H7 (cell line): ENCODE results near the gene B3GLCT. TPM values are rescaled to one million over a fixed set of nuclear protein-coding genes. Genes with fewer than 3 reads are reported as not detected.
"Not testable (repeated sequence)": the region's sequence is repeated elsewhere in the genome, so short reads cannot be mapped to it uniquely, and the experiment has no call there.

Experiments
- DNase-seq: peaks from one replicate; pipeline ENCODE4 v3.0.0; 2012
- H3K27me3 ChIP-seq: 2 replicates; pipeline ENCODE4 v1.6.0; 2011; ENCODE audit warnings: mild to moderate bottlenecking, low read length; ENCODE audit not compliant: control insufficient read depth, insufficient read depth
- H3K36me3 ChIP-seq: replicated peaks from 2 replicates; pipeline ENCODE4 v1.5.1; 2011; ENCODE audit warnings: low read length; ENCODE audit not compliant: control insufficient read depth, insufficient read depth
- H3K4me3 ChIP-seq: 2 replicates; pipeline ENCODE4 v1.5.1; 2011; ENCODE audit warnings: low read depth, mild to moderate bottlenecking, control low read depth, low read length, moderate library complexity; ENCODE audit not compliant: insufficient read depth
- total RNA-seq: library from RNA; depleted of rRNA; stranded (reverse); fragments of >200 nt; shearing (Covaris generic); gene quantifications from 2 replicates; pipeline ENCODE4 v1.2.3, GENCODE V29; 2014

The B3GLCT gene
- total RNA-seq, 1 experiment from 2014 or later = 4.4 TPM

DNA sequence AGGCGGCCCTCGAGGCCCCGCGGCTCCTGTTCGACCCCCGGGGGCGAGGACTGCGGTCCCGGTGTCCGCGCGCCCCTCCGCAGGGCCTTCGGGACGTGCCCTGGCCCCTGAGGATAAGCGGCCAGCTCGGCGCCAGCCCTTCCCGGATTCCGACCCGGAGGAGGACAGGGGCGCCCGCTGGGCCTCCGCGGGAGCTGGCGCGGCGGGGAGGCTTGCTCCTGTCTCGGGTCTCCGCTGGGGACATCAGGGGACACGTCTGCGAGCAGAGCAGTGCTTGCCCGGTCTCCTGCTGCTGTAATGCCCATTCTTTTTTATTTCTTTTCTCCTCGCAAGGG, 829 bp downstream of the B3GLCT start:
- no peaks in the 10 kb centered on the region for H3K36me3 ChIP-seq
- no peak for DNase-seq
- peak overlapping the region; percentile 64 for H3K4me3 ChIP-seq
- peaks cover 6% of the 10 kb centered on the region for H3K27me3 ChIP-seq

DNA sequence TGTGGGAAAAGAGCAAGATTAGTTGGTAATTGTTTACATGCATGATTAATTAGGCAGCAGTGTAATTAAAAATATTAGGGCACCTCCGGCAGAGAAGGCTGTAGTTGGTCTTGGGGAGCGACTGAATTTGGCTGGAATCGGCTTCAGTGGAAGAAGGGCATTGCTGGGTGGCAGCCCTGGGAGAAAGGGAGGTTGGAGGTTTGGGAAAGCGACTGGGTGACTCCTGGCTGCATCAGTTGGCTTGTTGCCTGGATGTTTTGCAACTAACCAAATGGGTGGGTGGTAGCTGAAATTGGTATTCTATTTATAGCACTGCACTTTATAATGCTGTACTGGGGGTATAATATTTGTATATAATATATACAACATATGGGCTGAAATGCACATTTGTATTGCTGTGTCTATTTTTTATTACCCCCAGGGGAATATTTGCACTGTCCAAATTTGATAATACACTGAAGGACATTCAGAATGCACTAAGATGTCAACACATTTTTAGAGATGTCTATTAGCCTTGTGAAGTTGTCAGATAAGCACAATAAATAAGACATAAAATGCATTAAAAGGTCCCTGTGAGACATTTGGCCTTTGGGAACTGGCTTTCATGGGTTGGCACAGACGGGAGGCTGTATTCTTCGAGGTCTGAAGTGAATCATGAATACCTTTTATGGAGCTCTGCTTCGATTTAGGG, 1.7 kb downstream of the B3GLCT start:
- no peak for DNase-seq
- Histone ChIP-seq H3K27me3 (peaks cover 6% of the 10 kb centered on the region), H3K4me3 (no peak overlapping the region; the same call in 1 of the 2 replicates), H3K36me3 (no peaks in the 10 kb centered on the region)

DNA sequence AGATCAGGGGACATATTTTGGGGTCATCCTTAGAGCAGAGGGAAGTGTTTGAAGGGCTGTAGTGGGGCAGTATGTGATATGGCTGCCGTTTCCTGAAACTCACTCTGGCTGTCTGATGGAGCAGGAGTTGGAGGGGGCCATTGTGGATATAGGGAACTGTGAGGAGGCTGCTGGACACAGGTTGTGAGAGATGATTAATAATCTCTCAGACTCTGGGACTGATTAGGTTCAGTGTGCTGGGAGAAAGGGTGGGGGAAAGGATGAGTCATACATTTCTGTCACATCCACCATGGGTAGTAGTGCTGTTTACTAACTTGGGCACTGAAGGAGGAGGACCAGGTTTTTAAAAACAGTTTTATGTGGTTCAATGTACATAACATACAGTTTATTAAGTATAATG, 4.8 kb downstream of the B3GLCT start:
- H3K27me3 ChIP-seq = peaks cover 2% of the 10 kb centered on the region
- H3K4me3 ChIP-seq = no peak overlapping the region
- DNase-seq = no peak
- no peaks in the 10 kb centered on the region for H3K36me3 ChIP-seq

DNA sequence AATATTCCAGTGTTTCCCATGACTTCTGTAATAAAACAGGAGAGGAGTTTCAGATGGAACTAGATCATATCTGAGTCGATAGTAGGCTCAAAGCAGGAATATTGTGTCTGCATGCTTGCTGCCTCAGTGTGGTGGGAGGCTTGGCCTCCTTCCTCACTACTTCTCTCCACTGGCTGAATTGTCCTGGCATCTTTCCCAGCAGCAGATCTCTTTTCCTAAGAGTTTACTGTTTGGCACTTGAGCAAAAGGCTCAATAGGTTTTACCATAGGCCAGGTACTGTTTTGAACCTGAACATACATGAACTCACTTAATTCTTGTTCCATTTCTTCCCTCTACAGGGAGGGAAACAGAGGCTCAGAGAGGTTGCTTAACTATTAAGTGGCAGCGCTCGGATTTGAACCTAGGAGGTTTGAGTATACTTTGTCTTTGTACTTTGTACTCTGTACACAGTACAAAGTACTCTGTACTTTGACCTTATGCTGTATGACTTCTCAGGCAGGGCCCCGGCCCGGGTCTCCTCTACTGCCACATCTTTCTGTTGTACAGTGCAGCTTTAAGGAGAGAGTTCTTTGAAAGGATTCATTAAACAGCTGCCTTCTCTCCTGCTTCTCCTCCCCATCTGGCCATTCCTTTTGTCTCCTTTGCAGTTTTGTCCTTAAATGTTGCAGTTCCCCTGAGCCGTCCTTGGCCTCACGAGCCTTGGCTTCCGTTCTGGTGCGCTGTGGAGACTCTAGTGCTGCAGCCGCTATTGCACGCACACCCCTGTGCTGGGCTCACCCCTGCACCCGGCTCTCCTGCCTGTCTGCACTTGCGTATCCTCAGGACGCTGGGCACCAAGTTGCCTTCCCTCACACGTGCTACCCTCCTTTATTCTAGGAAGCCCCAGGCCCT, 8.1 kb downstream of the B3GLCT start:
- Histone ChIP-seq H3K27me3 (no peaks in the 10 kb centered on the region), H3K36me3 (no peaks in the 10 kb centered on the region), H3K4me3 (no peak overlapping the region)
- DNase-seq = peak; percentile 53

DNA sequence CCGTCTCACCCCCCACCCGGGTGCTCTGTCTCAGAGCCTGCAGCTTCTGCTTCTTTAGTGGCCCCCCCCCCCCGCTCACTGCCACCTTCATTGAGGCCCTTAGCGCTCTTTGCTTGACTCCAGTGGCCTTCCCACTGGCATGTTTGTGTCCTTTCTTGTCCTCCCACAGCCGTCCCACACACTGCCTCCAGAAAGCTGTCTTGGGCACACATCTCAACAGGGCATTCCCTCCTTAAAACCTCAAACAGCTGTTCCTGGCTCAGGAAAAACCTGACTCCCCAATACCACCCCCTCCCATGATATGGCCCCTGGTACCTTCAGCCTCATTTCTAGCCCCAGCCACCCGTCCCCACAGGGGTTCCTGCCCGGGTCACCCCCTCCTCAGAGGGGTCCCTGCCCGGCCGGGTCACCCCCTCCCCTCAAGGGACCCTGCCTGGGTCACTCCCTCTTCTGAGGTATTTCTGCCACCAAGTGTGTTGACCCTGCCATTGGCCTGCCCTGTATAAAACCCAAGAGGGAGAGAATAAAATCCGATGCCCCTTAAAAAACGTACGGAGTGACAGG, 8.9 kb downstream of the B3GLCT start:
- DNase-seq = peak; percentile 49

DNA sequence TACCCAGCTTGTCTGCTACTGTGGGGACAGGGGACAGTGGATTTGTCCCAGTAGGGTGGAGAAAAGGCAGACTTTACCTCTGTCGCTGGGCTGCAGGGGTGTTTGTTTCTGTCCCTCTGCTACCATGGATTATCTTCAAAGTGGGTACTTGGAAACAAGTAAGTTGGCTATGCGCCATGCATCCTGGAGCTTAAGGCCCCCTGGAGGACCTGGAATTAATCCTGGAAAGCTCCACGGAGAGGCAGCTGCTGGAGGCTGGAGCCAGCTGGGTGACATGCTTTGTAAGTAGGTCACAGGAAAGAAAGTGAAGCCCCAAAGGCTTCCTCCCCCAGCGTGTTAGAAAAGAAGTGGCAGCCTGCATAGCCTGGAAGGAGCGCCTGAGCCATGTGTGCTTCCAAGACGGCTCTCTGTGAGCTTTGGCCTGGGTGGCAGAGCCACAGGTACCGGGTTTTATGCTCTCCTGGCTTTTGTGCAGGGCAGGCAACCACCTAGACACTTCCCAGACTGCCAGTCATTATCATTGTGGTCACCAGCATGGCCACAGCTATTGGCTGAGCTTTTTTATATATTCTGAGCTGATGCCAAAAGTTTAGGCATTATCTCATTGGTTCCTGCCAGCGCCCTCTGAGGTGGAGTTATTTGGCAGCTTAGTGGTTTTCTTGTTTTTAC, 9.5 kb downstream of the B3GLCT start:
- H3K4me3 ChIP-seq = no peak overlapping the region
- no peaks in the 10 kb centered on the region for H3K27me3 ChIP-seq
- no peaks in the 10 kb centered on the region for H3K36me3 ChIP-seq
- DNase-seq = peak; percentile 66

More for the DNA sequence above, 8.9 kb downstream of the B3GLCT start:
- Histone ChIP-seq H3K36me3 (no peaks in the 10 kb centered on the region), H3K4me3 (no peak overlapping the region), H3K27me3 (no peaks in the 10 kb centered on the region)

DNA sequence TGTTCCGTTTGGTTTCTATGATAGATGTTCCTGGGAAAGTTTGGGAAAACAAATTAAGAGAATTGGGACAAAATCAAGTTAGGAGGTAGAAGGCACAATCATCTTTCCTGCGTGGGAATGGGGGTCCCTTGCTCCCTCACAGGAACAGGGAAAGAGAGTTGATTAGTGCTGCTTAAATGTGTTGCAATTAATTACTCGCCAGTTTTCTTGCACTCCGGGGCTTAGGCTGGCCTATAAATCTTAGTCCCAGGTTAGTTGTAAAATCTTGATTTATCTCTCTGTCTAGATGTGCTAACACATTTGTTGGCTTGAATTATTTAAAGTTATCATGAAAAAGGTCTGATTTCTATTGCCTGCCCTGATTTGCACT, 10.1 kb downstream of the B3GLCT start:
- no peak for DNase-seq
- H3K27me3 ChIP-seq = no peaks in the 10 kb centered on the region
- H3K4me3 ChIP-seq = no peak overlapping the region
- no peaks in the 10 kb centered on the region for H3K36me3 ChIP-seq

DNA sequence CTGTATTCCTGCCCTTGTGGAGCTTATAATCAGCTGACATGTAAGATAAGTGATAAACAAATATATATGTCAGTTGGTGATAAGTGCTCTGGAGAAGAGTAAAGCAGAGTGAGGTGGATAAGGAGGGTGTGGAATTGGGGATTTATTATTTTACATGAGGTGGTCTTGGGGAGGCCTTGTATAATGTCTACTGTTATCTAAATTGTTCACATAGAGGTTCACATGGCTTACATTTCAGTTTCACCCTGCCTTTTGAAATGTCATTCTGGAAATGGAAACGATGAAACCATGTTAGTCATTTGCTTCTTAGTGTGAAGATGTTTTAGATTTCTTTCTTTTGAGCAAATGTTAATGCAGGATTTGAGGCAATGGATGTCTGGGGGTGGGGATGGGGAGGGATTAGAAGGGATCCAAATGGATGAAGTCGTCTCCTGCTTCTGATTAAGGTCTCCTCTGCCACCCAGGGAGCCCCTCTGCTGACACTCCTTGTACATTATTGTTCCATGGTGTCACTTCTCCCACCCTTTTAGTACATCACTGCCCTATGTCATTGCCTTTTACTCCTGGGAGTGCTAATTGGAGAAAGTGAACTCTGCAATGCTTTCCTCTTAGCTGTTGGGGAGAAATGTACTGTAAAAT, 14.0 kb downstream of the B3GLCT start:
- no peaks in the 10 kb centered on the region for H3K27me3 ChIP-seq
- DNase-seq = no peak
- H3K36me3 ChIP-seq = no peaks in the 10 kb centered on the region
- no peak overlapping the region for H3K4me3 ChIP-seq

DNA sequence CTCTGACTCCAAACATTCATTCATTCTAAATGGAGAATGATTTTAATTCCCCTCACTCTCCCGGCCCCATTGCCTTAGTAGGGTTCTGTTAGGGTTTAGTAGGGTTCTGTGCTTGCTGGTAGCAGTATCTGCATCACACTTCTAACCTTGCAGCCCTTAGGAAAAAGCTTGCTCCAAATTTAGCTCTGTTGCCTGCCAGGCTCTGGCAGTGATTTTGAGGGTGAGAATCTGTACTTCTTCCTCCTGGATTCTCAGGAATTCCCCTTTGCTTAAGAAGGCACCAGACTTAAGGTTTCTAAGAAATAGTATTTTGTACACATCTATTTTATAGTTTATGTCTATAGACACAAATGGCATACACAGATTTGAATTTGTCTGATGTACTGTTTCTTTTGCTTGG, 14.7 kb downstream of the B3GLCT start:
- Histone ChIP-seq H3K27me3 (no peaks in the 10 kb centered on the region), H3K36me3 (no peaks in the 10 kb centered on the region), H3K4me3 (no peak overlapping the region)
- no peak for DNase-seq

DNA sequence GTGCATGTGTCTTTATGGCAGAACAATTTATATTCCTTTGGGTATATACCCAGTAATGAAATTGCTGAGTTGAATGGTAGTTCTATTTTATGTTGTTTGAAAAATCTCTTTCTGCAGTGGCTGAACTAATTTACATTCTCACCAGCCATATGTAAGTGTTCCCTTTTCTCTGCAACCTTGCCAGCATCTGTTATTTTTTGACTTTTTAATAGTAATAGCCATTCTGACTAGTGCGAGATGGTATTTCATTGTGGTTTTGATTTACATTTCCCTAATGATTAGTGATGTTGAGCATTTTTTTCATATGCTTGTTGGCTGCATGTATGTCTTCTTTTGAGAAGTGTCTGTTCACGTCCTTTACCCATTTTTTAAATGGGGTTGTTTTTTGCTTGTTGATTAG, 17.1 kb downstream of the B3GLCT start:
- DNase-seq = not testable (repeated sequence)

DNA sequence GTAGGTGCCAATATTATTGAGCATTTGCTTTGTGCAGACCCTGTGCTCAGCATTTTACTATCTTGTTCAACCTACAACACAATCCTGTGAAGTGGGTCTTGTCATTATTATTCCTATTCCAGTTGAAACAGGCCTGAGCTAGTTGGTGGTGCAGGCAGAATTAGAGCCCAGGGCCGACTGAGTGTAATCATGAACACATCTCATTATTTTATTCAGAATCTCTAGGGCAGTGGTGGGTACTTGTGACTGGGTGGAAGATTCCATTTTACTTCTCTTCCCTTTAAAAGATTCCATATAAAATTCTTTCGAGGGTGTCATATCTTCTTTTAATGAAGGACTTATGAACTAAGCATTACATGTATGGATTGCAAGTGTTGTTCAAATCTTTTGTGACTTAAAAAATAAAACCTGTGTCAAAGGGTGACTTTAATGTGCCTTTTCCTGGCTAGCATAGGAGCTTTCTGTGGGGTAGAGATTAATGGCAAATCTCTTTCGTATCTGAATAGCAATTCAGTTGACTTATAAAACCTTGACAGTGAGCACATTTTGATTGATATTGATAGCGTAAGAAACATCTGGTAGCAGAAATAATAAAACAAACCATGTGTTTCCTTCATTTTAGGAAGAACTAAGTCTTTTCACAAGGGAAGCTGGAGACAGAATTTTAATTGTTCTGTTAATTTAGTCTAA, 20.3 kb downstream of the B3GLCT start:
- Histone ChIP-seq H3K36me3 (no peaks in the 10 kb centered on the region), H3K4me3 (no peak overlapping the region), H3K27me3 (no peaks in the 10 kb centered on the region)
- DNase-seq = no peak

More for the DNA sequence above, 17.1 kb downstream of the B3GLCT start:
- H3K27me3 ChIP-seq, H3K4me3 ChIP-seq, H3K36me3 ChIP-seq: not testable (repeated sequence)

DNA sequence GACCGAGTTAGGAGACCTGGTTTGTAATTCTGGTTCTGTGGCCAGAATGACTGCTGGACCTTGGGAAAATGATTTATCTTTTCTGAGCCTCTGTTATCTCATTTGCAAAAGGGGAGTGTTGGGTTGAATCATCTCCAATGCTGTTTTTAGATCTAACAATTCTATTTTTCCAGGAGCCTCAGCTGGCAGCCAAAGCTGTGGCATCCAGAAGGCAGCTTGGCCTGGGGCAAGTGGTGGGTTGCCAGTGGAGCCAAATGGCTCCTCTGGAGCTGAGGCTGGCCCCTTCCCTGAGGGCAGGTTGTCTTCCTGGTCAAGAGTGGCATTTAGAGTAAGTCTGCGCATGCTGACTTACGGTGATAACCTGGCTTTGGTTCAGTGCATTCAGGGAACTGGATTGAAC, 21.3 kb downstream of the B3GLCT start:
- H3K36me3 ChIP-seq = no peaks in the 10 kb centered on the region
- no peak overlapping the region for H3K4me3 ChIP-seq
- H3K27me3 ChIP-seq = no peaks in the 10 kb centered on the region
- no peak for DNase-seq

DNA sequence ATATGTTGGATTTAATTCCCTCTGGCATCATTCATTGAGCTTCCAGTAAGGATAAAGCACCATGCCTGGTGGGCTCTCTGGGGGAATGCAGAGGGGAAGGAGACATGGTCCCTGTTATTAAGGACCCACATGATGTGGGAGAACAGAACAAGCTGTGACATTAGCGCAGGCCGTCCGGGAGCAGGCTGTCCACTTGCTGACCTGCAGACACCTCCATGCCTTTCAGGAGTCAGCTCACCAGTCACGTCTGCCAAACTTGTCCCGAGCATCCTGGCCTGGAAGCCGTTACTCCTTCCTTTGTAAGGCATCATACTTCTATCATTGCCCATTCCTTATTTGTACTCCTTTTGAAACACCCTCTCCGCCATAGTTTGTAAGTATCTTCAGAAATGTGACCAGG, 23.4 kb downstream of the B3GLCT start:
- Histone ChIP-seq H3K4me3 (no peak overlapping the region), H3K27me3 (no peaks in the 10 kb centered on the region), H3K36me3 (no peaks in the 10 kb centered on the region)
- no peak for DNase-seq

DNA sequence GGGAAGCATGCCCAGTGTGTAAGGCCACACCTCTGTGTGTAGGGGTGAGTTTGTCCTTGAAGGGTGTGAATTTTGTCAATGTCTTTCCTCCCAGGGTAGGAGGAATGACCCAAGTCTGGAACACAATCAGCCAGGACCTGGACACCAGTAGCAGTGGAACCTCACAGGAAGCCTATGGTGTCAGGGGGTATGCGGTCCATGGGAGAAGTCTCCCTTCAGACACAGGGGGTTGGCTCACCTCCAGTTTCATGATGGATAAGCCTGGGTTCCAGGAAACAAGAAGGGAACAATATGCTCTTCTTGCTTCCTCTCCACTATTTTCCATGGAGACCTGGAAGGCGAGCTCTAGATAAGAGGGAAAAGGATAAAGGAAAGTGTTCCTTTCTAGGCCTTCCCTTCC, 23.9 kb downstream of the B3GLCT start:
- Histone ChIP-seq H3K27me3 (no peaks in the 10 kb centered on the region), H3K4me3 (no peak overlapping the region), H3K36me3 (no peaks in the 10 kb centered on the region)
- no peak for DNase-seq
